ENCODE measurements around the gene SEC14L3. TPM values are rescaled to one million over a fixed set of nuclear protein-coding genes. Genes with fewer than 3 reads are reported as not detected.

Gene SEC14L3
- total RNA-seq, 2 experiments from 2014 or later = not detected

DNA sequence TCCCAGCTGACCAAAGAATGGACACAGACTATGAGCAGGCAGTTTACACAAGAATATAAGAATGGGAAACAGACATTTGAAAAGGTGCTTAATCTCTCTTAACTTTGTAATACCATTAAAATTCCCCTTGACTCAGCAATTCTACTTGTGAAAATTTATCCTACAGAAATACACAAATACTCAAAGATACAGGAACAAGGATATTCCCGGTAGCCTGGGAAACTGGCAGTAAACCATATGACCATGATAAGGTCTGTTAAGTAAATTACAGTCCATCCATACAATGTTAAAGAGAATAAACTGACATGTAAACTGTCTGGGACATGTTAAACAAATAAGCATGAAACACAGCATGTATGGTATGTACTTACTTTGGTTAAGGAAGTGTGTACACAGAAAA lies 55.0 kb downstream of the SEC14L3 start:
- Histone ChIP-seq H3K9me3 (ENCODE audit: low read length) (no peaks in the 10 kb centered on the region), H4K20me1 (ENCODE audit: insufficient read depth, low read length) (no peaks in the 10 kb centered on the region), H3K79me2 (ENCODE audit: insufficient read depth, low read depth, low read length) (peaks cover 1% of the 10 kb centered on the region; the same call in 1 of the 2 replicates), H3K36me3 (ENCODE audit: insufficient read depth, low read length) (peaks cover 45% of the 10 kb centered on the region), H3K4me2 (ENCODE audit: low read length) (no peak overlapping the region), H2AFZ (ENCODE audit: low read length) (no peak overlapping the region), H3K4me1 (ENCODE audit: insufficient read depth, low read length, poor library complexity, severe bottlenecking) (peaks cover 5% of the 10 kb centered on the region), H3K27ac (ENCODE audit: low read depth, low read length, poor library complexity, severe bottlenecking) (no peak overlapping the region), H3K4me3 (ENCODE audit: low read depth, low read length, poor library complexity, severe bottlenecking) (no peak overlapping the region), H3K9me2 (ENCODE audit: insufficient read depth, low read length) (no peaks in the 10 kb centered on the region)
- ChIA-PET POLR2A (no interaction called here), CTCF (ENCODE audit: unreplicated experiment) (no interaction called here)
- TF ChIP-seq CTCF (conservative IDR thresholded peaks at IDR 0.05; ENCODE audit: low read length) (no peak), EZH2phosphoT487 (IDR thresholded peaks at IDR 0.05; ENCODE audit: borderline replicate concordance, low read depth, low read length) (no peak)
- no peak for DNase-seq (ENCODE audit: low spot score)
- BruUV-seq (replicated peaks) = no TSS peak
- intact Hi-C loops (cut with micrococcal nuclease; ENCODE audit: unreplicated experiment) = no loop called here

DNA sequence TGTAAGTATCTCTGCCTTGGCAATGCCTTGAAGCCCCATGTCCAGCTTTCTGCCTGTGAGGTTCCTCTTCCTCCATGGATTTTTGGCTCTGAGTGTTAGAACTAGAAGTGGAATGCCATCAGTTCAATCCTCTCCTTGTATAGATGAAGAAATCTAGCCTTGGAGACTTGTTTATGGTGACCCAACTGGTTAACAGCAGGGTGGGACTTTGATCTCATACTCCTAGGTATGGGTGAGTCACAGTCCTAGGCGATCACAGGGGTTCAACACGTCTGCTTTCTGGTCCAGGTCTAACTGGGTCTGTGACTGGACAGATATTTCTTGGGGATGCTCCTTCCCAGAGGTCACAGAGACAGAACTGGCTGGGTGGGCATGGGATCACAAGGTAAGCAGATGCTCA lies 55.4 kb downstream of the SEC14L3 start:
- Histone ChIP-seq H4K20me1 (ENCODE audit: insufficient read depth, low read length) (no peaks in the 10 kb centered on the region), H3K27ac (ENCODE audit: low read depth, low read length, poor library complexity, severe bottlenecking) (no peak overlapping the region), H3K79me2 (ENCODE audit: insufficient read depth, low read depth, low read length) (no peaks in the 10 kb centered on the region), H3K36me3 (ENCODE audit: insufficient read depth, low read length) (peaks cover 43% of the 10 kb centered on the region), H3K9me2 (ENCODE audit: insufficient read depth, low read length) (no peaks in the 10 kb centered on the region), H3K4me3 (ENCODE audit: low read depth, low read length, poor library complexity, severe bottlenecking) (no peak overlapping the region), H3K9me3 (ENCODE audit: low read length) (no peaks in the 10 kb centered on the region), H2AFZ (ENCODE audit: low read length) (no peak overlapping the region), H3K4me2 (ENCODE audit: low read length) (no peak overlapping the region), H3K4me1 (ENCODE audit: insufficient read depth, low read length, poor library complexity, severe bottlenecking) (peaks cover 1% of the 10 kb centered on the region)
- ChIA-PET CTCF (ENCODE audit: unreplicated experiment) (no interaction called here), POLR2A (no interaction called here)
- no peak for TF ChIP-seq CTCF (conservative IDR thresholded peaks at IDR 0.05; ENCODE audit: low read length)
- no peak for TF ChIP-seq EZH2phosphoT487 (IDR thresholded peaks at IDR 0.05; ENCODE audit: borderline replicate concordance, low read depth, low read length)
- BruUV-seq (replicated peaks) = no TSS peak
- intact Hi-C loops (cut with micrococcal nuclease; ENCODE audit: unreplicated experiment) = no loop called here
- no peak for DNase-seq (ENCODE audit: low spot score)

GRCh38 chr22:30414525-30415047 lies 57.2 kb downstream of the SEC14L3 start:
- POLR2A ChIA-PET = interaction anchor here (0.7 to 5.1 kb wide), 2 partner anchors 9 to 32 kb away, joined by 3 to 28 read pairs; partner anchors contain the start of gene MTFP1
- CTCF ChIA-PET (ENCODE audit: unreplicated experiment) = no interaction called here
- intact Hi-C loops (cut with micrococcal nuclease; ENCODE audit: unreplicated experiment) = no loop called here

More at GRCh38 chr22:30414525-30415047, 57.2 kb downstream of the SEC14L3 start:
- Histone ChIP-seq H3K4me1 (ENCODE audit: insufficient read depth, low read length, poor library complexity, severe bottlenecking) (no peaks in the 10 kb centered on the region), H3K9me3 (ENCODE audit: low read length) (no peaks in the 10 kb centered on the region), H3K4me2 (ENCODE audit: low read length) (no peak overlapping the region), H3K27ac (ENCODE audit: low read depth, low read length, poor library complexity, severe bottlenecking) (no peak overlapping the region), H3K4me3 (ENCODE audit: low read depth, low read length, poor library complexity, severe bottlenecking) (no peak overlapping the region), H3K36me3 (ENCODE audit: insufficient read depth, low read length) (peaks cover 31% of the 10 kb centered on the region), H3K79me2 (ENCODE audit: insufficient read depth, low read depth, low read length) (no peaks in the 10 kb centered on the region), H4K20me1 (ENCODE audit: insufficient read depth, low read length) (no peaks in the 10 kb centered on the region), H3K9me2 (ENCODE audit: insufficient read depth, low read length) (no peaks in the 10 kb centered on the region), H2AFZ (ENCODE audit: low read length) (no peak overlapping the region)
- TF ChIP-seq CTCF (conservative IDR thresholded peaks at IDR 0.05; ENCODE audit: low read length) (no peak), EZH2phosphoT487 (IDR thresholded peaks at IDR 0.05; ENCODE audit: borderline replicate concordance, low read depth, low read length) (no peak)
- BruUV-seq (replicated peaks) = no TSS peak
- no peak for DNase-seq (ENCODE audit: low spot score)

Measured in OCI-LY7 (cell line).